HEK293T (cell line): ENCODE results near the gene PLEKHG2.

Experiments used
- ARNT ChIP-seq: fragments of 450-650 bp; IDR thresholded peaks from 2 replicates; pipeline ENCODE4 v1.6.1; 2017; ENCODE audit warnings: mild to moderate bottlenecking
- BHLHE40 ChIP-seq: fragments of 450-650 bp; IDR thresholded peaks from 2 replicates; pipeline ENCODE4 v1.6.1; 2016; ENCODE audit warnings: mild to moderate bottlenecking, moderate library complexity, borderline replicate concordance
- CTBP1 ChIP-seq: fragments of 450-650 bp; IDR thresholded peaks from 2 replicates; pipeline ENCODE4 v1.6.1; 2016; ENCODE audit warnings: borderline replicate concordance
- ELF4 ChIP-seq: fragments of 450-650 bp; IDR thresholded peaks from 2 replicates; pipeline ENCODE4 v1.6.1; 2017; ENCODE audit warnings: antibody characterized with exemption
- FOXK2 ChIP-seq: fragments of 450-650 bp; IDR thresholded peaks from 2 replicates; pipeline ENCODE4 v1.6.1; 2016; ENCODE audit warnings: mild to moderate bottlenecking
- FOXM1 ChIP-seq: fragments of 450-650 bp; IDR thresholded peaks from 2 replicates; pipeline ENCODE4 v1.6.1; 2017; ENCODE audit warnings: mild to moderate bottlenecking, borderline replicate concordance
- HDGF ChIP-seq: fragments of 450-650 bp; IDR thresholded peaks from 2 replicates; pipeline ENCODE4 v1.6.1; 2017; ENCODE audit warnings: antibody characterized with exemption, borderline replicate concordance
- LEF1 ChIP-seq: fragments of 450-650 bp; IDR thresholded peaks from 2 replicates; pipeline ENCODE4 v1.6.1; 2017; ENCODE audit warnings: mild to moderate bottlenecking, borderline replicate concordance
- NFRKB ChIP-seq: fragments of 450-650 bp; IDR thresholded peaks from 2 replicates; pipeline ENCODE4 v1.6.1; 2016; ENCODE audit warnings: mild to moderate bottlenecking, moderate library complexity
- SP1 ChIP-seq: fragments of 450-650 bp; IDR thresholded peaks from 2 replicates; pipeline ENCODE4 v1.6.1; 2017
- SUZ12 ChIP-seq: fragments of 450-650 bp; IDR thresholded peaks from 2 replicates; pipeline ENCODE4 v1.6.1; 2016; ENCODE audit warnings: mild to moderate bottlenecking
- TARDBP ChIP-seq: fragments of 450-650 bp; IDR thresholded peaks from 2 replicates; pipeline ENCODE4 v1.6.1; 2016
- ZNF384 ChIP-seq: fragments of 450-650 bp; IDR thresholded peaks from 2 replicates; pipeline ENCODE4 v1.6.1; 2016
- TF ChIP-seq, protein P1 (sequence below): fragments of 450-650 bp; IDR thresholded peaks from 2 replicates; pipeline ENCODE4 v1.6.1; 2016

DNA sequence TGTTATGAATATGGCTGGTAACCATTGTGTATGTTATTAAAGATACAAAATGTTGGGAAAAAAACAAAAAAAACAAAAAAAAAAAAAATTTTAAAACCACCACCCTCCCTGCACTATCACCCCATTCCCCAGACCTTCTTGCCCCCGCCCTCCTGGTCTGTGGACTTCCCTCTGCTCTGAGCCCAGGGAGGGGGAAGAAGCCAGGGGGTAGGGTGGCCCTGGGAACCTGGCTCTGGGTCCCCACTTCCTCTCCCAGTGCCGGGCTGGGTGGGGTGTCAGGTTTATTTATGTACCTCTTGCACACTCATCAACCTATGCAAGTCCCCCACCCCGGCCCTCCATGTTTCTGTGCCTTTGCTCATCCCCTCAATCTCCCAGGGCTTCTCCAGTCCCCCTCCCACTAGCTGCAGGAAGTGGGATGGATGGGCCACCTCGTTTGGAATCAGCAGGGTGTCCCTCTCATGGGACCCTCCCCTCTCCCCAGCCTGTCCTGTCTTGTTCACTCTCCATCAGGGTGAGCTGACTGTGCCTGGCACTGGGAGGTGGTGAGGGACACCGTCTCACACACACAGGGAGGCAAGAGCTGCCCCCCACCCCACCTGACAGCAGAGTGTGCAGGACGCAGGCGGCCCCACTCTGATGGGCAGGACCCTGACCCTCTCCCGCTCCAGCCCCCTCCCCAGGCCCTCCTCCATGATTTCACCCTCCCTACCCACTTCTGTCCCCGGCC is 27.5 kb upstream of the PLEKHG2 start:
- no peak for TF ChIP-seq SP1
- TF ChIP-seq SUZ12, result no peak
- no peak for TF ChIP-seq ZNF384
- no peak for TF ChIP-seq TARDBP
- no peak for TF ChIP-seq ARNT
- no peak for TF ChIP-seq NFRKB
- no peak for TF ChIP-seq CTBP1
- TF ChIP-seq FOXK2, result no peak
- TF ChIP-seq, protein P1, sequence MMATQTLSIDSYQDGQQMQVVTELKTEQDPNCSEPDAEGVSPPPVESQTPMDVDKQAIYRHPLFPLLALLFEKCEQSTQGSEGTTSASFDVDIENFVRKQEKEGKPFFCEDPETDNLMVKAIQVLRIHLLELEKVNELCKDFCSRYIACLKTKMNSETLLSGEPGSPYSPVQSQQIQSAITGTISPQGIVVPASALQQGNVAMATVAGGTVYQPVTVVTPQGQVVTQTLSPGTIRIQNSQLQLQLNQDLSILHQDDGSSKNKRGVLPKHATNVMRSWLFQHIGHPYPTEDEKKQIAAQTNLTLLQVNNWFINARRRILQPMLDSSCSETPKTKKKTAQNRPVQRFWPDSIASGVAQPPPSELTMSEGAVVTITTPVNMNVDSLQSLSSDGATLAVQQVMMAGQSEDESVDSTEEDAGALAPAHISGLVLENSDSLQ, result no peak
- no peak for TF ChIP-seq ELF4
- TF ChIP-seq HDGF, result no peak
- TF ChIP-seq BHLHE40, result no peak
- no peak for TF ChIP-seq FOXM1
- no peak for TF ChIP-seq LEF1
